A549 (cell line): ENCODE results near the gene MYO1B.

ENCODE experiments used
- BHLHE40 ChIP-seq: IDR thresholded peaks from 2 replicates; pipeline ENCODE4 v1.6.1; 2012; ENCODE audit warnings: low read depth, low read length, inconsistent platforms
- CTCF ChIP-seq: fragments of >200 bp; sonication (Bioruptor Twin); formaldehyde crosslinking; IDR thresholded peaks from 3 replicates; pipeline ENCODE4 v1.5.1; 2016
- EP300 ChIP-seq, 2 experiments: fragments of >200 bp; sonication (Bioruptor Twin); formaldehyde crosslinking; IDR thresholded peaks; 2 replicates in 1 of 2; 3 replicates in 1 of 2; pipeline ENCODE4 v1.6.1; 2016 to 2017
- ESRRA ChIP-seq: fragments of 150-350 bp; IDR thresholded peaks from 2 replicates; pipeline ENCODE4 v1.6.1; 2014; ENCODE audit warnings: mild to moderate bottlenecking, low read length, borderline replicate concordance
- HOXA7 ChIP-seq: fragments of 250-450 bp; sonication (Bioruptor Pico); IDR thresholded peaks from 2 replicates; pipeline ENCODE4 v1.5.0; 2020; ENCODE audit warnings: mild to moderate bottlenecking, moderate library complexity
- POLR2A ChIP-seq: IDR thresholded peaks from 2 replicates; pipeline ENCODE4 v1.6.1; 2012; ENCODE audit warnings: mild to moderate bottlenecking, low read length
- POLR2AphosphoS2 ChIP-seq: conservative IDR thresholded peaks from 2 replicates; pipeline ENCODE4 v1.6.1; 2012; ENCODE audit warnings: low read length, improper control_type of control experiment, inconsistent platforms
- TP53 ChIP-seq: fragments of 250-450 bp; sonication (Bioruptor Pico); IDR thresholded peaks from 2 replicates; pipeline ENCODE4 v1.5.0; 2021; ENCODE audit warnings: mild to moderate bottlenecking, moderate library complexity

GRCh38 chr2:191386938-191387536 is 141.8 kb downstream of the MYO1B start:
- TF ChIP-seq CTCF (no peak), TP53 (no peak), POLR2A (no peak), BHLHE40 (no peak), ESRRA (no peak), EP300 (IDR thresholded peaks at IDR 0.05) (no peak), POLR2AphosphoS2 (no peak), HOXA7 (CRISPR knock-in tag) (no peak)
